GM18511 (cell line): ENCODE measurements around the gene SIDT2.

Experiments
- ATAC-seq: cut with Tn5 transposase; IDR thresholded peaks from one replicate; pipeline ENCODE4 v1.9.1; 2021; ENCODE audit warnings: mild to moderate bottlenecking, moderate library complexity; ENCODE audit not compliant: unreplicated experiment

Gene SIDT2

GRCh38 chr11:117187799-117188481 lies 9.4 kb downstream of the SIDT2 start:
- ATAC-seq: no peak

GRCh38 chr11:117188620-117189081 lies 10.1 kb downstream of the SIDT2 start:
- ATAC-seq: no peak

- peak; percentile 61 for ATAC-seq
Measured at GRCh38 chr11:117189191-117189940, 10.8 kb downstream of the SIDT2 start.

GRCh38 chr11:117189941-117190544 lies 11.5 kb downstream of the SIDT2 start:
- ATAC-seq: peak; percentile 29

GRCh38 chr11:117191680-117192400 lies 13.3 kb downstream of the SIDT2 start:
- ATAC-seq: no peak

GRCh38 chr11:117192401-117192875 lies 13.9 kb downstream of the SIDT2 start:
- no peak for ATAC-seq

- ATAC-seq: no peak
Measured at GRCh38 chr11:117193130-117194020, 14.8 kb downstream of the SIDT2 start.

- ATAC-seq: no peak
Measured at GRCh38 chr11:117194267-117194666, 15.7 kb downstream of the SIDT2 start.

GRCh38 chr11:117195258-117195657 lies 16.7 kb downstream of the SIDT2 start:
- ATAC-seq: no peak

- no peak for ATAC-seq
Measured at GRCh38 chr11:117195761-117196160, 17.2 kb downstream of the SIDT2 start.

- no peak for ATAC-seq
Measured at GRCh38 chr11:117197006-117197405, 18.5 kb downstream of the SIDT2 start.

- ATAC-seq: no peak
Measured at GRCh38 chr11:117197516-117198456, 19.2 kb downstream of the SIDT2 start.

- ATAC-seq: no peak
Measured at GRCh38 chr11:117198613-117199012, 20.1 kb downstream of the SIDT2 start.

- ATAC-seq: no peak
Measured at GRCh38 chr11:117199053-117199915, 20.7 kb downstream of the SIDT2 start, which contains the start of gene TAGLN. TSS of gene TAGLN (plus strand) at chr11:117199370. CDS start at chr11:117203014, 3,644 bp downstream.

- ATAC-seq: no peak
Measured at GRCh38 chr11:117199916-117200812, 21.6 kb downstream of the SIDT2 start.

GRCh38 chr11:117200813-117201657 lies 22.5 kb downstream of the SIDT2 start:
- ATAC-seq: no peak
